H1 (cell line): ENCODE data around the gene PIK3R1. TPM values are rescaled to one million over a fixed set of nuclear protein-coding genes. Genes with fewer than 3 reads are reported as not detected.

Experiments used
- BCL11A ChIP-seq, 2 experiments: IDR thresholded peaks; one replicate each; pipeline ENCODE4 v1.6.1; 2011; ENCODE audit warnings: low read depth in 2 of 2, low read length in 2 of 2, mild to moderate bottlenecking in 2 of 2
- CTBP2 ChIP-seq: IDR thresholded peaks from 2 replicates; pipeline ENCODE4 v1.7.0; 2011; ENCODE audit warnings: borderline replicate concordance, mild to moderate bottlenecking, moderate library complexity, mixed read lengths, low read length; ENCODE audit not compliant: insufficient read depth, insufficient read length
- GABPA ChIP-seq: IDR thresholded peaks from 2 replicates; pipeline ENCODE4 v1.6.1; 2011; ENCODE audit warnings: mild to moderate bottlenecking, low read length, moderate library complexity, borderline replicate concordance; ENCODE audit not compliant: insufficient read depth
- KDM5A ChIP-seq: fragments of 200-600 bp; IDR thresholded peaks from 2 replicates; pipeline ENCODE4 v1.7.1; 2012; ENCODE audit warnings: mild to moderate bottlenecking, low read length, inconsistent platforms, mixed read lengths
- RXRA ChIP-seq: IDR thresholded peaks from 2 replicates; pipeline ENCODE4 v1.6.1; 2011; ENCODE audit warnings: low read depth, mild to moderate bottlenecking, low read length, moderate library complexity; ENCODE audit not compliant: insufficient read depth
- polyA plus RNA-seq, 7 experiments: library from polyadenylated mRNA; depleted of rRNA in 3 of 7; stranded (reverse) in 5 of 7; unstranded in 2 of 7; fragments of >200 nt in 5 of 7; fragments of 200-250 nt in 2 of 7; gene quantifications; 1 replicate in 5 of 7; 2 replicates in 1 of 7; 4 replicates in 1 of 7; pipeline versions ENCODE4 v1.2.1 to v1.2.3, GENCODE V29; 2011 to 2013; ENCODE audit warnings: missing spikeins in 2 of 7, mixed read lengths in 2 of 7
- total RNA-seq: library from RNA; stranded (reverse); fragmentation: NEBNext Ultra II Directional; extraction: Animal tissue kit (Norgen Biotek cat#: 25700); gene quantifications from 2 replicates; pipeline ENCODE4 v1.2.1, GENCODE V29; 2021

The PIK3R1 gene
- total and polyA plus RNA-seq, 2 of the 8 experiments (the other 6 are each of a cell fraction or from before 2014, with no cell fraction given) = 2.3 to 13.7 TPM

DNA sequence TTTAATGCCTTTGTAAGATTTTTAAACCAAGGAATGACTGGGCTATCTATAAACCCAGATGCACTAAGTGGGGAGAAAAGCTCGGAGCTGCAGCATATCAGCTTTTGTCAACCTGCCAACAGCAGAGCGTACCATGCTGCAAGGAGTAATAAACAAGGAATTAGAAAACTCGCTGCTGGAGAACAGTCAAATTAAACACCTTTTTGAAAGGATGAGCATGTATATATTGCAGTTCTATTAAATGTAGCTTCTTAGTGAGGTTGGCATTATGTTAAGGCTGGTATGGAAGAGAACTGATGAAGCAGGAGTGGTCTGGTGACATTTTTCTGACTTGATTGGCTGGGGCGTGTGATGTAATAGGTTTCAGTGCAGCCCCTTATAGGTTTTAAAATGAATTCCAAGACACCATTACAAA is 74.7 kb downstream of the PIK3R1 start (continued):
- TF ChIP-seq CTBP2 (no peak), GABPA (no peak), BCL11A (IDR thresholded peaks at IDR 0.05; ENCODE audit: low read depth in 2 of 2, low read length in 2 of 2) (no peak), RXRA (no peak), KDM5A (no peak)
